Measurements from ENCODE around the gene FAM3B. TPM values are rescaled to one million over a fixed set of nuclear protein-coding genes. Genes with fewer than 3 reads are reported as not detected.

Gene FAM3B
- total RNA-seq, 2 donors from 2014 or later = 2.1 to 3.1 TPM

GRCh38 chr21:41387042-41387819 lies 70.6 kb downstream of the FAM3B start:
- peaks cover 6% of the 10 kb centered on the region for H3K9me3 Mint-ChIP-seq

GRCh38 chr21:41387824-41388223 lies 71.2 kb downstream of the FAM3B start:
- no peak overlapping the region for H3K4me3 Mint-ChIP-seq
- no peak for DNase-seq
- H3K27ac ChIP-seq (ENCODE audit: low read depth, low read length) = no peak overlapping the region
- H3K4me1 ChIP-seq (ENCODE audit: control insufficient read depth, insufficient read depth, low read length) = no peaks in the 10 kb centered on the region
- no peaks in the 10 kb centered on the region for H3K36me3 Mint-ChIP-seq (ENCODE audit: low read depth)
- no peaks in the 10 kb centered on the region for H3K9me3 ChIP-seq (ENCODE audit: control insufficient read depth, low read length)
- TF ChIP-seq CTCF (conservative IDR thresholded peaks at IDR 0.05) = no peak
- H3K9me3 Mint-ChIP-seq = peaks cover 3% of the 10 kb centered on the region
- no peak overlapping the region for H3K27ac Mint-ChIP-seq
- no peak overlapping the region for H3K4me3 ChIP-seq (ENCODE audit: low read length)
- H3K9ac ChIP-seq (ENCODE audit: extremely low read depth, low read length, poor library complexity, severe bottlenecking) = no peak overlapping the region
- no peaks in the 10 kb centered on the region for H3K36me3 ChIP-seq (ENCODE audit: control insufficient read depth, insufficient read depth, low read length)
- H3K27me3 Mint-ChIP-seq (ENCODE audit: insufficient read depth) = no peaks in the 10 kb centered on the region
- H3K4me1 Mint-ChIP-seq = no peaks in the 10 kb centered on the region
- no peaks in the 10 kb centered on the region for H3K27me3 ChIP-seq (ENCODE audit: control insufficient read depth, insufficient read depth, low read length, poor library complexity, severe bottlenecking)
- WGBS, 2 experiments (ENCODE audit: insufficient coverage in 1 of 2, insufficient read length in 1 of 2) = 83 to 88% methylated on average over 4 to 8 of the region's 8 CpGs

More at GRCh38 chr21:41387042-41387819, 70.6 kb downstream of the FAM3B start:
- Mint-ChIP-seq H3K4me1 (no peaks in the 10 kb centered on the region), H3K27ac (no peak overlapping the region), H3K4me3 (no peak overlapping the region), H3K36me3 (ENCODE audit: low read depth) (no peaks in the 10 kb centered on the region), H3K27me3 (ENCODE audit: insufficient read depth) (no peaks in the 10 kb centered on the region)
- WGBS, 2 experiments (ENCODE audit: insufficient coverage in 1 of 2, insufficient read length in 1 of 2) = 92 to 95% methylated on average over 13 to 14 of the region's 14 CpGs
- H3K27ac ChIP-seq (ENCODE audit: low read depth, low read length) = no peak overlapping the region
- no peak overlapping the region for H3K4me3 ChIP-seq (ENCODE audit: low read length)
- no peak for DNase-seq
- no peaks in the 10 kb centered on the region for H3K4me1 ChIP-seq (ENCODE audit: control insufficient read depth, insufficient read depth, low read length)
- no peaks in the 10 kb centered on the region for H3K9me3 ChIP-seq (ENCODE audit: control insufficient read depth, low read length)
- no peak for TF ChIP-seq CTCF (conservative IDR thresholded peaks at IDR 0.05)
- H3K27me3 ChIP-seq (ENCODE audit: control insufficient read depth, insufficient read depth, low read length, poor library complexity, severe bottlenecking) = no peaks in the 10 kb centered on the region
- no peaks in the 10 kb centered on the region for H3K36me3 ChIP-seq (ENCODE audit: control insufficient read depth, insufficient read depth, low read length)
- H3K9ac ChIP-seq (ENCODE audit: extremely low read depth, low read length, poor library complexity, severe bottlenecking) = no peak overlapping the region

- H3K9me3 ChIP-seq (ENCODE audit: control insufficient read depth, low read length) = no peaks in the 10 kb centered on the region
- no peak overlapping the region for H3K27ac ChIP-seq (ENCODE audit: low read depth, low read length)
- Mint-ChIP-seq H3K4me1 (no peaks in the 10 kb centered on the region), H3K9me3 (peaks cover 3% of the 10 kb centered on the region), H3K4me3 (no peak overlapping the region), H3K27me3 (ENCODE audit: insufficient read depth) (no peaks in the 10 kb centered on the region), H3K36me3 (ENCODE audit: low read depth) (no peaks in the 10 kb centered on the region), H3K27ac (no peak overlapping the region)
- no peaks in the 10 kb centered on the region for H3K4me1 ChIP-seq (ENCODE audit: control insufficient read depth, insufficient read depth, low read length)
- H3K27me3 ChIP-seq (ENCODE audit: control insufficient read depth, insufficient read depth, low read length, poor library complexity, severe bottlenecking) = no peaks in the 10 kb centered on the region
- no peaks in the 10 kb centered on the region for H3K36me3 ChIP-seq (ENCODE audit: control insufficient read depth, insufficient read depth, low read length)
- no peak for TF ChIP-seq CTCF (conservative IDR thresholded peaks at IDR 0.05)
- no peak overlapping the region for H3K4me3 ChIP-seq (ENCODE audit: low read length)
- WGBS, 2 experiments (ENCODE audit: insufficient coverage in 1 of 2, insufficient read length in 1 of 2) = 95 to 97% methylated on average over 11 to 14 of the region's 14 CpGs
- H3K9ac ChIP-seq (ENCODE audit: extremely low read depth, low read length, poor library complexity, severe bottlenecking) = no peak overlapping the region
- DNase-seq = no peak
Measured at GRCh38 chr21:41388259-41388658, 71.7 kb downstream of the FAM3B start.
